Subcutaneous adipose tissue (tissue), 4 donors: Measurements from ENCODE around the gene SUMF1. TPM values are rescaled to one million over a fixed set of nuclear protein-coding genes. Genes with fewer than 3 reads are reported as not detected.

Source experiments
- total RNA-seq, 4 donors: library from RNA; depleted of rRNA; stranded (reverse); fragments of >200 nt; gene quantifications; one replicate each; pipeline ENCODE4 v1.1.0, GENCODE V29; 2016
- TF ChIP-seq, protein P1 (sequence below): fragments of 450-650 bp; IDR thresholded peaks from one replicate; pipeline ENCODE4 v1.5.1; 2016; ENCODE audit warnings: low read depth, mild to moderate bottlenecking, control low read depth, antibody characterized with exemption, moderate library complexity

The SUMF1 gene
- total RNA-seq, 4 donors from 2014 or later = 44.3 to 102 (median 68.5) TPM

DNA sequence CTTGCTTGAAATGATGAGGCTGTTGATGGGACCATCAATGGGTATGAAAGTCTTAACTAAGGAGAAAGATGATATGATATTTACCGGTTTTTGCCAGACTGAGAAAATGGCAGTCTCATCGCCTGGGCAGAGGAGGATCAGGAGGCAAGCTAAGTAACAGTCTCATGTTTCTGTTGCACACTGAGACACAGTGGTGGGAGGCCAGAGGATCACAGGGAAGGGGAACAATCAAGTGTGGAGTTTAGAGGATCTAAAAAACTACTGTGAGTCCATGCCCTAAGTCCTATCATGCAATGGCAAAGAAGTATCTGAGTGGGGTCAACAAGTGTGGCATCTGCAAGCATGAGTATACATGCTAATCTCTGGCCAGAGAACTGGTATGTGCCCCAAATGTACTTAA lies 62.2 kb downstream of the SUMF1 start:
- TF ChIP-seq, protein P1, sequence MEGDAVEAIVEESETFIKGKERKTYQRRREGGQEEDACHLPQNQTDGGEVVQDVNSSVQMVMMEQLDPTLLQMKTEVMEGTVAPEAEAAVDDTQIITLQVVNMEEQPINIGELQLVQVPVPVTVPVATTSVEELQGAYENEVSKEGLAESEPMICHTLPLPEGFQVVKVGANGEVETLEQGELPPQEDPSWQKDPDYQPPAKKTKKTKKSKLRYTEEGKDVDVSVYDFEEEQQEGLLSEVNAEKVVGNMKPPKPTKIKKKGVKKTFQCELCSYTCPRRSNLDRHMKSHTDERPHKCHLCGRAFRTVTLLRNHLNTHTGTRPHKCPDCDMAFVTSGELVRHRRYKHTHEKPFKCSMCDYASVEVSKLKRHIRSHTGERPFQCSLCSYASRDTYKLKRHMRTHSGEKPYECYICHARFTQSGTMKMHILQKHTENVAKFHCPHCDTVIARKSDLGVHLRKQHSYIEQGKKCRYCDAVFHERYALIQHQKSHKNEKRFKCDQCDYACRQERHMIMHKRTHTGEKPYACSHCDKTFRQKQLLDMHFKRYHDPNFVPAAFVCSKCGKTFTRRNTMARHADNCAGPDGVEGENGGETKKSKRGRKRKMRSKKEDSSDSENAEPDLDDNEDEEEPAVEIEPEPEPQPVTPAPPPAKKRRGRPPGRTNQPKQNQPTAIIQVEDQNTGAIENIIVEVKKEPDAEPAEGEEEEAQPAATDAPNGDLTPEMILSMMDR = no peak

- TF ChIP-seq, protein P1 = no peak
Observed at GRCh38 chr3:4401441-4401840, 65.6 kb downstream of the SUMF1 start.

- TF ChIP-seq, protein P1 = no peak
Observed at GRCh38 chr3:4399476-4399875, 67.6 kb downstream of the SUMF1 start.

- TF ChIP-seq, protein P1 = no peak
Observed at GRCh38 chr3:4398941-4399245, 68.2 kb downstream of the SUMF1 start.

DNA sequence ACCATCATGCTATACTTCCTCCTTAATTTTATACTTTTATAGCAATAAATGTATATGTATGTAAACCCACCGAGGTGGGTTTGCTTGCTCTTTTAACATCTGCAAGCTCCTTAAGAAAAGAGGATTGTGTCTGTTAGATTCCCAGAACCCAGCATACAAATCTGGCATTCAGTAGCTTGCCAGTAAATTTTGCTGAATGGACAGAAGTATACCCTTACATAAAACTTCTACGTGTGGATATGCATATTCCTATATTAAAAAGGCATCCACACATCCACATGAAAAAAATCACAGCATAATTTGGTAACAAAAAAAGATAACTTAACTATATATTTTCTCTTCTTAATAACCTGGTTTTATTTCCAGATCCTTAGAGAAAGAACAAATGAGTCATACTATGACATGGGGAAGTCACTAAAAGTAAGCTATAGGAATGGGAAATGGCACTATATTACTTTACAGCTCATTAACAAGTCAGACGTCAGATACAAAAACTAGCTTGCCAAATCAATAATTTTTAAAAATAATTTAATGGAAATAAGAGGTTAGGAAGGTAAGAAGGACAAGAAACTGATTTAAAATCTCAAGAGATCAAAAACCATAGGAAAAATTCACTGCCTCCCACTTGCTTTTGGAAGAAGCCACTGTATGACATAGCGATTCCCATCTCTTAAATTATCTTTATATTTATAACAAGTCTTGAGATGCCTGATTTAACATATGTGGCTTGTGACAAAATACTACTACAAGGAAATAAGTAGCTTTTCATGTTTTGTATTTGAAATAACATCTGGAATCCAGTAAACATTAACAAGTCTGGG lies 68.7 kb downstream of the SUMF1 start:
- TF ChIP-seq, protein P1 = no peak

- TF ChIP-seq, protein P1 = no peak
Observed at GRCh38 chr3:4397466-4397865, 69.6 kb downstream of the SUMF1 start.

GRCh38 chr3:4396542-4396941 lies 70.5 kb downstream of the SUMF1 start:
- TF ChIP-seq, protein P1 = no peak
